ENCODE data around the gene SPIB.

Gene SPIB

DNA sequence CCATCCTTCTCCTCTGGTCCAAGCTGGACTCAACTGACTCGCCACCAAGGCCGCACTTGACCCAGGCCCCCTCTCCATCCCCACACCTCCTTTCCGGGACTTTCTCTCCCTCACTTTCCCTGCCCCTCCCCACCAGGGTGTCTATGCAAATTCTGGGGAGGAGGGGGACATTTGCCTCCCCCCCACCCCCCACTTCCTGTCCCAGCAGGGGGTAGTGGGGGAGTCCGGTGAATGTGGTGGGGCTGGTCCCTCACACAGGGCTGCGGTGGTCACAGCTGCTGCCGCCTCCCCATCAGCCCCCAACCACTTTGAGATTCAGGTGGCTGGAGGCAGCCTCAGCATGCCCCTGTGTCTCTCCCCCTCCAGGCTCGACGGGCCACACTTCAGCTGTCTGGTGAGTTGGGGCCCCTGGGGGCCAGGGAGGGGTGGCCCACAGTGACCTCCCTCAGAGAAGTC lies 870 bp downstream of the SPIB start:
- Histone ChIP-seq H3K36me3 (replicated peaks) (no peaks in the 10 kb centered on the region), H3K27ac (no peak overlapping the region), H3K4me3 (ENCODE audit: low read depth, low read length) (no peak overlapping the region), H3K27me3 (replicated peaks) (peaks cover 12% of the 10 kb centered on the region)
- TF ChIP-seq, protein P1, sequence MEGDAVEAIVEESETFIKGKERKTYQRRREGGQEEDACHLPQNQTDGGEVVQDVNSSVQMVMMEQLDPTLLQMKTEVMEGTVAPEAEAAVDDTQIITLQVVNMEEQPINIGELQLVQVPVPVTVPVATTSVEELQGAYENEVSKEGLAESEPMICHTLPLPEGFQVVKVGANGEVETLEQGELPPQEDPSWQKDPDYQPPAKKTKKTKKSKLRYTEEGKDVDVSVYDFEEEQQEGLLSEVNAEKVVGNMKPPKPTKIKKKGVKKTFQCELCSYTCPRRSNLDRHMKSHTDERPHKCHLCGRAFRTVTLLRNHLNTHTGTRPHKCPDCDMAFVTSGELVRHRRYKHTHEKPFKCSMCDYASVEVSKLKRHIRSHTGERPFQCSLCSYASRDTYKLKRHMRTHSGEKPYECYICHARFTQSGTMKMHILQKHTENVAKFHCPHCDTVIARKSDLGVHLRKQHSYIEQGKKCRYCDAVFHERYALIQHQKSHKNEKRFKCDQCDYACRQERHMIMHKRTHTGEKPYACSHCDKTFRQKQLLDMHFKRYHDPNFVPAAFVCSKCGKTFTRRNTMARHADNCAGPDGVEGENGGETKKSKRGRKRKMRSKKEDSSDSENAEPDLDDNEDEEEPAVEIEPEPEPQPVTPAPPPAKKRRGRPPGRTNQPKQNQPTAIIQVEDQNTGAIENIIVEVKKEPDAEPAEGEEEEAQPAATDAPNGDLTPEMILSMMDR (IDR thresholded peaks at IDR 0.05; ENCODE audit: low read depth, low read length, missing control alignments), result no peak
- in situ Hi-C loops (cut with HindIII; ENCODE audit: low pct_ligation_motif_present, low sequenced_read_pairs), result no loop called here
- no peak for DNase-seq

DNA sequence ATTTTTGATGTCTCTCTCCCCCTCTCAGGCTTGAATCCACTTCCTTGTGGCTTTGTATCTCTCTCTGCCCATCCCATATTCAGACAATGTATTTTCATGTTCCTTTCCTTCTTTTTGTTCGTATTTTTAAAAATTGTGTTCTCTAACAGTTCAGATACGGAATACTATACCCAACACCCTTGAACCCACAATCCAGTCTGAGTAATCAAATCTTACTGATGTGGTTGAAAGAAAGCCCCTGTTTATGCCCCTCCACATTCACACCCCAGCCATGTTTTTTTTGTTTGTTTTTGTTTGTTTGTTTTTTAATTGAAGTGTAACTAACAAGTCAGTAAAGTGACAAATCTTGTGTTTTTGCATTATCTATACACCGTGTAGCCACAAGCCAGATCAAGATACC lies 1.4 kb downstream of the SPIB start:
- H3K27ac ChIP-seq, result no peak overlapping the region
- TF ChIP-seq, protein P1 (IDR thresholded peaks at IDR 0.05; ENCODE audit: low read depth, low read length, missing control alignments), result no peak
- DNase-seq, result no peak

DNA sequence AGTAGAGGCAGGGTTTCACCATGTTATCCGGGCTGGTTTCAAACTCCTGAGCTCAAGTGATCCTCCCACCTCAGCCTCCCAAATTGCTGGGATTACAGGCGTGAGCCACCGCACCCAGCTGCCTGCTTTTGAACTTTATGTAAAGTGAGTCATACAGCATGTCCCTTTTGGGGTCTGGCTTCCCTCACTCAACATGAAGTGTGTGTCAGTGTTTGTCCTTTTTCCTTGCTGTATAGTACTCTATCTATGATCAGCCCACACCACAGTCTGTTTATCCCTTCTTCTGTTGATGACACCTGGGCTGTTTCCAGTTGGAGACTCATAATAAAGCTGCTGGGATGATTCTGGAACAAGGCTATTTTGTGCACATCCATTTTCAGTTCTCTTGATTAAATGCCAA lies 2.1 kb downstream of the SPIB start:
- Histone ChIP-seq H3K4me3 (ENCODE audit: low read depth, low read length) (no peak overlapping the region), H3K36me3 (replicated peaks) (no peaks in the 10 kb centered on the region), H3K27ac (no peak overlapping the region), H3K27me3 (replicated peaks) (peaks cover 12% of the 10 kb centered on the region)
- TF ChIP-seq, protein P1 (IDR thresholded peaks at IDR 0.05; ENCODE audit: low read depth, low read length, missing control alignments), result no peak
- no peak for DNase-seq
- in situ Hi-C loops (cut with HindIII; ENCODE audit: low pct_ligation_motif_present, low sequenced_read_pairs), result no loop called here

More for the DNA sequence above, 1.4 kb downstream of the SPIB start:
- Histone ChIP-seq H3K27me3 (replicated peaks) (peaks cover 12% of the 10 kb centered on the region), H3K36me3 (replicated peaks) (no peaks in the 10 kb centered on the region), H3K4me3 (ENCODE audit: low read depth, low read length) (no peak overlapping the region)
- in situ Hi-C loops (cut with HindIII; ENCODE audit: low pct_ligation_motif_present, low sequenced_read_pairs), result no loop called here

DNA sequence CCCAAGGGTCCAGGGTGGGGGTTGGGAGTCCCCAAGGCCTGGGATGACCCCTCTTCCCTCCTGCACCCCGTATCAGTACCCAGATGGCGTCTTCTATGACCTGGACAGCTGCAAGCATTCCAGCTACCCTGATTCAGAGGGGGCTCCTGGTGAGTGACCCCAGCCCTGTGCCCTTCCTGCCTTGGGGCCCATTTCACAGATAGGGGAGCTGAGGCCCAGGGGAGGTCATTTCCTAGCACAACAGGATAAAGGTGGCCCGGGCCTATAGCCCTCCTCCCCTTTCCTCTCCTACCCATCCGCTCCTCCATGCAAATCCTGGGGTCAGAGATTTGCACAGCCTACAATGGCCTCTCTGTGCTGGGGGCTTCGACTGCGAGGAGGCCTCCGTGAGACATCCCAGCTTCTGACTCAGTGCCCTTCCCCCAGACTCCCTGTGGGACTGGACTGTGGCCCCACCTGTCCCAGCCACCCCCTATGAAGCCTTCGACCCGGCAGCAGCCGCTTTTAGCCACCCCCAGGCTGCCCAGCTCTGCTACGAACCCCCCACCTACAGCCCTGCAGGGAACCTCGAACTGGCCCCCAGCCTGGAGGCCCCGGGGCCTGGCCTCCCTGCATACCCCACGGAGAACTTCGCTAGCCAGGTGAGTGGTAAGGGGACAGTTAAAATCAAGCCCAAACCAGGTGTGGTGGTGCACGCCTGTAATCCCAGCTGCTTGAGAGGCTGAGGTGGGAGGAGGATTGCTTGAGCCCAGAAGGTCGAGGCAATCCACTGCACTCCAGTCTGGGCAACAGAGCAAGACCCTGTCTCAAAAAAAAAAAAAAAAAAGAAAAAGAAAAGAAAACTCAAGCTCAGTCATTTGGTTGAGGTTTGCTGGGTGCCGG lies 3.9 kb downstream of the SPIB start:
- TF ChIP-seq, protein P1 (IDR thresholded peaks at IDR 0.05; ENCODE audit: low read depth, low read length, missing control alignments), result no peak
- Histone ChIP-seq H3K4me3 (ENCODE audit: low read depth, low read length) (no peak overlapping the region), H3K36me3 (replicated peaks) (no peaks in the 10 kb centered on the region), H3K27me3 (replicated peaks) (peaks cover 12% of the 10 kb centered on the region), H3K27ac (no peak overlapping the region)
- DNase-seq, result no peak
- in situ Hi-C loops (cut with HindIII; ENCODE audit: low pct_ligation_motif_present, low sequenced_read_pairs), result no loop called here

DNA sequence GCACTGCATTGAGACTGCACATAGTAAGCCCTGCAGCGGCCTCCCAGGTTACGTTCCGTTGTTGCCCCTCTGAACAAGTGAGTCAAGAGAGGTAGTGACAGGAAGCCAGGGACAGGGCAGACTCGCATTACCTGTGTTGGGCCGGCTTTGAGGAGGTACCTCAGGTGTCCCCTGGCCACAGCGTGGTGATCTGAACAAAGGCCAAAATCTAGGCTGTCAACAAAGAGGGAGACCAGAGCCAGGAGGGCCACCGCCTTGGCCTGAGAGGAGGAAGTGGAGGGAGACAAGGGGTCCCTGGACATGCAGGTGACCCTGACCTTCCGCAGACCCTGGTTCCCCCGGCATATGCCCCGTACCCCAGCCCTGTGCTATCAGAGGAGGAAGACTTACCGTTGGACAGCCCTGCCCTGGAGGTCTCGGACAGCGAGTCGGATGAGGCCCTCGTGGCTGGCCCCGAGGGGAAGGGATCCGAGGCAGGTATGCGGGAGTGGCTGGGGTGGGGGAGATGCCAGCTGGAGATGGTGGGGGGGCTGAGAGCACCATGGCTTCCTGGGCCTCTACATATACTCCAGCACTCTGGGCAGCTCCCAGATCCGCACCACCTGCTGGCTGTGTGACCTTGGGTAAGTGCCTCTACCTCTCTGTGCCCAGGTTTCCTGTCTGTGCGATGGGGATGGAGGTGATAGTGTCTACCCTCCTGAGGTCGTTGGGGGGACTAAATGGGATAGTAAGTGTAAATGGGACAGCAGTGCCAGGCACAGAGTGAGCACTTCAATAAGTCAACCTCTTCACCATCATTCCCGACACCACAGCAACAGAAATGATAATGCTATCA lies 4.8 kb downstream of the SPIB start:
- Histone ChIP-seq H3K27ac (no peak overlapping the region), H3K4me3 (ENCODE audit: low read depth, low read length) (no peak overlapping the region), H3K27me3 (replicated peaks) (peaks cover 10% of the 10 kb centered on the region), H3K36me3 (replicated peaks) (no peaks in the 10 kb centered on the region)
- no peak for DNase-seq
- in situ Hi-C loops (cut with HindIII; ENCODE audit: low pct_ligation_motif_present, low sequenced_read_pairs), result no loop called here
- TF ChIP-seq, protein P1 (IDR thresholded peaks at IDR 0.05; ENCODE audit: low read depth, low read length, missing control alignments), result no peak

Measured in brain microvascular endothelial cell (primary cell).